IMR-90 (cell line): ENCODE results near the gene UNC13C. TPM values are rescaled to one million over a fixed set of nuclear protein-coding genes. Genes with fewer than 3 reads are reported as not detected.
"Not testable (repeated sequence)": the region's sequence is repeated elsewhere in the genome, so short reads cannot be mapped to it uniquely, and the experiment has no call there.

Source experiments
- ATAC-seq: fragments of 200-7000 bp; cut with Tn5 transposase; 2 replicates; pipeline ENCODE4 v1.9.1; 2020; ENCODE audit warnings: low read depth, mild to moderate bottlenecking, moderate library complexity
- BruUV-seq: library from RNA; stranded (reverse); fragments of 400-500 nt; replicated peaks from 2 replicates; lab custom pipeline; 2021; lab: Mats Ljungman, UMichigan
- CTCF ChIA-PET: fragments of 300-600 bp; formaldehyde crosslinking; extraction: SDS; loops from one replicate; lab custom pipeline; 2021; ENCODE audit warnings: antibody characterized with exemption; lab: Yijun Ruan, JAX
- POLR2A ChIA-PET: fragments of 300-600 bp; sonication (Branson Sonifier 250); formaldehyde crosslinking; loops from one replicate; lab custom pipeline; 2022; ENCODE audit warnings: antibody characterized with exemption; ENCODE audit not compliant: unreplicated experiment; lab: Charles Lee
- DNase-seq: peaks from one replicate; pipeline ENCODE4 v3.0.0; 2013
- H2AFZ ChIP-seq: replicated peaks from 2 replicates; pipeline ENCODE3; 2013; ENCODE audit warnings: low read length, mild to moderate bottlenecking; ENCODE audit not compliant: poor library complexity
- H2AK5ac ChIP-seq: 2 replicates; pipeline ENCODE4 v1.6.1; 2013; ENCODE audit warnings: low read depth, low read length, inconsistent platforms
- H2AK9ac ChIP-seq: replicated peaks from 2 replicates; pipeline ENCODE3; 2013; ENCODE audit warnings: mild to moderate bottlenecking, low read depth, low read length, moderate library complexity; ENCODE audit not compliant: poor library complexity
- H2BK120ac ChIP-seq: 2 replicates; pipeline ENCODE4 v1.6.1; 2013; ENCODE audit warnings: low read depth, low read length, inconsistent platforms
- H2BK15ac ChIP-seq: 3 replicates; pipeline ENCODE4 v1.6.1; 2013; ENCODE audit warnings: low read depth, low read length, inconsistent platforms
- H2BK20ac ChIP-seq: 2 replicates; pipeline ENCODE4 v1.6.1; 2013; ENCODE audit warnings: low read depth, mild to moderate bottlenecking, inconsistent platforms, low read length, moderate library complexity
- H2BK5ac ChIP-seq: 2 replicates; pipeline ENCODE4 v1.6.1; 2013; ENCODE audit warnings: mild to moderate bottlenecking, low read depth, low read length, inconsistent platforms; ENCODE audit not compliant: poor library complexity, severe bottlenecking
- H3K14ac ChIP-seq: replicated peaks from 2 replicates; pipeline ENCODE4 v1.6.1; 2013; ENCODE audit warnings: low read depth, low read length, inconsistent platforms
- H3K18ac ChIP-seq: 2 replicates; pipeline ENCODE4 v1.6.1; 2013; ENCODE audit warnings: low read depth, low read length, control low read depth
- H3K23ac ChIP-seq: 2 replicates; pipeline ENCODE4 v1.6.1; 2013; ENCODE audit warnings: low read depth, low read length, inconsistent platforms
- H3K27ac ChIP-seq: 2 replicates; pipeline ENCODE4 v1.5.1; 2013; ENCODE audit warnings: mild to moderate bottlenecking, control low read depth, low read length; ENCODE audit not compliant: insufficient read depth
- H3K27me3 ChIP-seq: 2 replicates; pipeline ENCODE4 v1.6.1; 2013; ENCODE audit warnings: low read length; ENCODE audit not compliant: control insufficient read depth, insufficient read depth
- H3K36me3 ChIP-seq: 2 replicates; pipeline ENCODE4 v1.6.1; 2013; ENCODE audit warnings: low read length, mixed read lengths; ENCODE audit not compliant: control insufficient read depth, insufficient read depth
- H3K4ac ChIP-seq: 2 replicates; pipeline ENCODE4 v1.6.1; 2013; ENCODE audit warnings: low read depth, low read length, inconsistent platforms
- H3K4me1 ChIP-seq: 2 replicates; pipeline ENCODE4 v1.6.1; 2013; ENCODE audit warnings: low read length, mixed read lengths; ENCODE audit not compliant: control insufficient read depth, insufficient read depth
- H3K4me2 ChIP-seq: 2 replicates; pipeline ENCODE4 v1.6.1; 2013; ENCODE audit warnings: low read depth, mild to moderate bottlenecking, control low read depth, low read length, moderate library complexity
- H3K4me3 ChIP-seq: 2 replicates; pipeline ENCODE4 v1.5.1; 2013; ENCODE audit warnings: low read depth, mild to moderate bottlenecking, control low read depth, low read length, moderate library complexity; ENCODE audit not compliant: insufficient read depth
- H3K56ac ChIP-seq: 2 replicates; pipeline ENCODE4 v1.6.1; 2013; ENCODE audit warnings: low read length, inconsistent platforms; ENCODE audit not compliant: insufficient read depth; ENCODE audit errors: extremely low read depth
- H3K79me1 ChIP-seq, 2 experiments: 2 replicates each; pipeline ENCODE4 v1.6.1; 2013; ENCODE audit warnings: low read length in 2 of 2, inconsistent platforms in 1 of 2, low read depth in 1 of 2
- H3K9ac ChIP-seq: 2 replicates; pipeline ENCODE4 v1.6.1; 2013; ENCODE audit warnings: low read depth, low read length, control low read depth
- H3K9me1 ChIP-seq: 2 replicates; pipeline ENCODE4 v1.6.1; 2013; ENCODE audit warnings: low read length, inconsistent platforms; ENCODE audit not compliant: insufficient read depth
- H3K9me3 ChIP-seq: 2 replicates; pipeline ENCODE4 v1.6.1; 2013; ENCODE audit warnings: low read length; ENCODE audit not compliant: control insufficient read depth, insufficient read depth
- H4K20me1 ChIP-seq: 2 replicates; pipeline ENCODE4 v1.6.1; 2013; ENCODE audit warnings: low read length, inconsistent platforms; ENCODE audit not compliant: insufficient read depth
- H4K5ac ChIP-seq: 2 replicates; pipeline ENCODE4 v1.6.1; 2013; ENCODE audit warnings: mild to moderate bottlenecking, low read depth, low read length, control low read depth
- H4K8ac ChIP-seq, 2 experiments: 2 replicates each; pipeline ENCODE4 v1.6.1; 2013; ENCODE audit warnings: low read depth in 2 of 2, low read length in 2 of 2, control low read depth in 1 of 2, inconsistent platforms in 1 of 2
- H4K91ac ChIP-seq: 2 replicates; pipeline ENCODE4 v1.6.1; 2013; ENCODE audit warnings: low read depth, low read length, inconsistent platforms; ENCODE audit not compliant: insufficient read depth
- WGBS, 2 experiments: methylation state at CpG; one replicate each; pipeline versions ENCODE4 v1.1.5 to v1.1.7; 2013; ENCODE audit warnings: missing lambda C conversion rate in 2 of 2; ENCODE audit not compliant: insufficient read length in 1 of 2; ENCODE audit errors: extremely low coverage in 2 of 2; 5-methylcytosine and 5-hydroxymethylcytosine counted together
- dilution Hi-C: fragments of 300-500 bp; cut with HindIII; formaldehyde crosslinking; loops from one replicate; pipeline ENCODE4 v1.14.3; 2018; ENCODE audit warnings: low sequenced_read_pairs; ENCODE audit not compliant: unreplicated experiment
- in situ Hi-C: fragments of 300-500 bp; cut with MboI; formaldehyde crosslinking; loops from 3 replicates; pipeline ENCODE4 v1.14.3; 2019; ENCODE audit warnings: low sequenced_read_pairs, inconsistent platforms, mixed read lengths
- intact Hi-C: fragments of 100-400 bp; cut with micrococcal nuclease; formaldehyde crosslinking; loops from 2 replicates; pipeline ENCODE4 v1.10.0; 2022
- polyA plus RNA-seq, 3 experiments: library from polyadenylated mRNA; depleted of rRNA; stranded (reverse); fragments of >200 nt; gene quantifications; 2 replicates each; pipeline ENCODE4 v1.2.3, GENCODE V29; 2012; ENCODE audit warnings: low replicate concordance in 1 of 3
- total RNA-seq: library from RNA; depleted of rRNA; stranded (reverse); fragments of >200 nt; gene quantifications from 2 replicates; pipeline ENCODE4 v1.2.3, GENCODE V29; 2012

The UNC13C gene
- total and polyA plus RNA-seq, 2 of the 4 experiments (the other 2 are of a cell fraction) = not detected

- H2BK20ac ChIP-seq, H3K56ac ChIP-seq, H2AFZ ChIP-seq, H2AK5ac ChIP-seq, H3K27ac ChIP-seq, H3K9me1 ChIP-seq, H2BK15ac ChIP-seq, H2BK120ac ChIP-seq, H2BK5ac ChIP-seq, H2AK9ac ChIP-seq, H4K8ac ChIP-seq, H3K9ac ChIP-seq, DNase-seq, POLR2A ChIA-PET, ATAC-seq, H3K36me3 ChIP-seq, H3K4ac ChIP-seq, BruUV-seq, H3K18ac ChIP-seq, H3K27me3 ChIP-seq, intact Hi-C loops, CTCF ChIA-PET, H4K20me1 ChIP-seq, H4K5ac ChIP-seq, dilution Hi-C loops, H3K4me3 ChIP-seq, H4K91ac ChIP-seq, H3K14ac ChIP-seq, H3K4me2 ChIP-seq, H3K4me1 ChIP-seq, H3K79me1 ChIP-seq, in situ Hi-C loops, H3K23ac ChIP-seq: not testable (repeated sequence)
- no CpG with 5 or more reads among the region's 2 CpGs for WGBS, 2 experiments
- peaks cover 16% of the 10 kb centered on the region for H3K9me3 ChIP-seq
Measured at GRCh38 chr15:53937632-53938031, 40.6 kb upstream of the UNC13C start.
